ENCODE measurements around the gene TTF1.
A peak's percentile ranks its signal among the peaks of the same experiment; 100 is the strongest.

TTF1 gene

GRCh38 chr9:132418726-132419363, 12.2 kb upstream of the TTF1 start:
- TF ChIP-seq MYC (IDR thresholded peaks at IDR 0.05; ENCODE audit: low read depth, low read length) (no peak), MAX (IDR thresholded peaks at IDR 0.05; ENCODE audit: low read depth, low read length) (no peak), POLR2A (IDR thresholded peaks at IDR 0.05; ENCODE audit: extremely low read depth, insufficient read length) (no peak)
- TF ChIP-seq, protein P1, sequence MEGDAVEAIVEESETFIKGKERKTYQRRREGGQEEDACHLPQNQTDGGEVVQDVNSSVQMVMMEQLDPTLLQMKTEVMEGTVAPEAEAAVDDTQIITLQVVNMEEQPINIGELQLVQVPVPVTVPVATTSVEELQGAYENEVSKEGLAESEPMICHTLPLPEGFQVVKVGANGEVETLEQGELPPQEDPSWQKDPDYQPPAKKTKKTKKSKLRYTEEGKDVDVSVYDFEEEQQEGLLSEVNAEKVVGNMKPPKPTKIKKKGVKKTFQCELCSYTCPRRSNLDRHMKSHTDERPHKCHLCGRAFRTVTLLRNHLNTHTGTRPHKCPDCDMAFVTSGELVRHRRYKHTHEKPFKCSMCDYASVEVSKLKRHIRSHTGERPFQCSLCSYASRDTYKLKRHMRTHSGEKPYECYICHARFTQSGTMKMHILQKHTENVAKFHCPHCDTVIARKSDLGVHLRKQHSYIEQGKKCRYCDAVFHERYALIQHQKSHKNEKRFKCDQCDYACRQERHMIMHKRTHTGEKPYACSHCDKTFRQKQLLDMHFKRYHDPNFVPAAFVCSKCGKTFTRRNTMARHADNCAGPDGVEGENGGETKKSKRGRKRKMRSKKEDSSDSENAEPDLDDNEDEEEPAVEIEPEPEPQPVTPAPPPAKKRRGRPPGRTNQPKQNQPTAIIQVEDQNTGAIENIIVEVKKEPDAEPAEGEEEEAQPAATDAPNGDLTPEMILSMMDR (IDR thresholded peaks at IDR 0.05; ENCODE audit: low read depth, low read length), result no peak
- no peak for DNase-seq (ENCODE audit: low read depth)
- H3K4me3 ChIP-seq (ENCODE audit: low read depth, low read length), result no peak overlapping the region

- no peak overlapping the region for H3K4me3 ChIP-seq (ENCODE audit: low read depth, low read length)
- no peak for DNase-seq (ENCODE audit: low read depth)
- TF ChIP-seq POLR2A (IDR thresholded peaks at IDR 0.05; ENCODE audit: extremely low read depth, insufficient read length), result no peak
- TF ChIP-seq, protein P1 (IDR thresholded peaks at IDR 0.05; ENCODE audit: low read depth, low read length), result no peak
- TF ChIP-seq MYC (IDR thresholded peaks at IDR 0.05; ENCODE audit: low read depth, low read length), result no peak
- TF ChIP-seq MAX (IDR thresholded peaks at IDR 0.05; ENCODE audit: low read depth, low read length), result no peak
Measured at GRCh38 chr9:132415181-132415580, 8.5 kb upstream of the TTF1 start.

DNA sequence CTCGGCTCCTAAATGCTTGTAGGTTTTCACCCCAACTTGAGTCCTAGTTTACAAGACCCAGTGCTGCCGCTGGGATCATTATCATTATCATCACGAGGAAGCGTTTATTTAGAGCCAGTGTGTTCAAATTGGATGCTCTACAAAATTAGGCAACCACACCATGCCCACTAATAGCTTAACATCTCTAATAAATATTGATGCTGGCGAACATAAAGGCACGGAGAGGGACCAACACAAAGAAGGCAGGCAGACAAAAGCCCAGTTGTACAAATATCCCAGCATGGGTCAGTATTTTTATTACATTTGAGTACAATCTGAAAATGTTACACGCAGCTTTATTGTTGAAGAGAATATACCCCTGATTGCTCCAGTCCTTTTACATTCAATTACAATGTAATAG, 8.1 kb upstream of the TTF1 start:
- DNase-seq (ENCODE audit: low read depth), result no peak
- no peak for TF ChIP-seq MYC (IDR thresholded peaks at IDR 0.05; ENCODE audit: low read depth, low read length)
- TF ChIP-seq, protein P1 (IDR thresholded peaks at IDR 0.05; ENCODE audit: low read depth, low read length), result no peak
- no peak for TF ChIP-seq POLR2A (IDR thresholded peaks at IDR 0.05; ENCODE audit: extremely low read depth, insufficient read length)

DNA sequence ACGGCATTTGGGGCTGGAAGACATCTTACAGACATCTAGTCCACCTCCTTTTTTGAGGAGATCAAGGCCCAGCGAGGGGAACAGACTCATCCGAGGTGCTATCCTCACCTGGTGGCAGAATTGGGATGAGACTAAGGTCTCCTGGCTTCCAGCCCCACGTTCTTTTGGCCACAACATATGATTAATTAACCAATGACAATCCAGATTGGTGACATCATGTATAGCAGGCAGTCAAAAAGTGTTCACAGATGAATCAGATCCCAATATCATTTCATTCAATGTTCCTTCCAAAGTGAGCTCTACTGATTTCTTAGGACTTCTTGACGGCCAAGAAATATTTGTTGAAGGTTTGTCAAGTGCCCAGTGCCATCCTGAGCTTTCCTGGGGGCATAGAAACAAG, 7.3 kb upstream of the TTF1 start:
- no peak overlapping the region for H3K4me3 ChIP-seq (ENCODE audit: low read depth, low read length)
- DNase-seq (ENCODE audit: low read depth), result no peak
- TF ChIP-seq, protein P1 (IDR thresholded peaks at IDR 0.05; ENCODE audit: low read depth, low read length), result no peak
- TF ChIP-seq MAX (IDR thresholded peaks at IDR 0.05; ENCODE audit: low read depth, low read length), result no peak
- TF ChIP-seq MYC (IDR thresholded peaks at IDR 0.05; ENCODE audit: low read depth, low read length), result no peak

More for the DNA sequence above, 8.1 kb upstream of the TTF1 start:
- H3K4me3 ChIP-seq (ENCODE audit: low read depth, low read length), result no peak overlapping the region

DNA sequence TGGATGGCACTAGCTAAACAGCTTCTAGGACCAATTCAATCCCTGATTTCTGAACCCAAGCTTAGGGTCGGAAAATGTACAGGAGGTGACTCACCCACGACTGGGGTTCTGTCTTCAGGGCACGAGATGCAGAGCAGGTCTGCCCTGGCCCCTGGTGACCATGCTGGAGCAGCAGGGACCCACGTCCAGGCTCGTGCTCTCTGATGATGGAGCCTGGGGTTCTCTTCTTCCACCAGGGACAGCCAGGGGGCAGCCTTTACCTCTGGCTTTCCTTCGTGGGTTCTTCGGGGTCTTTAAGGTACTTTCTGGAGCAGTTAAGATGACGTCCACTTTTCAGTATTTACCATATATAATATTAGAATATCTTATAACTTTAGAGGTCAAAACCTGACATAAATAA, 5.4 kb upstream of the TTF1 start:
- no peak overlapping the region for H3K4me3 ChIP-seq (ENCODE audit: low read depth, low read length)
- peak; percentile 42 for DNase-seq (ENCODE audit: low read depth)
- TF ChIP-seq, protein P1 (IDR thresholded peaks at IDR 0.05; ENCODE audit: low read depth, low read length), result peak; percentile 56
- TF ChIP-seq MYC (IDR thresholded peaks at IDR 0.05; ENCODE audit: low read depth, low read length), result no peak

GRCh38 chr9:132411091-132411508, 4.5 kb upstream of the TTF1 start:
- no peak for TF ChIP-seq MYC (IDR thresholded peaks at IDR 0.05; ENCODE audit: low read depth, low read length)
- TF ChIP-seq, protein P1 (IDR thresholded peaks at IDR 0.05; ENCODE audit: low read depth, low read length), result peak; percentile 25
- no peak overlapping the region for H3K4me3 ChIP-seq (ENCODE audit: low read depth, low read length)
- DNase-seq (ENCODE audit: low read depth), result peak; percentile 42
